ENCODE results near the gene FAM222B.

The FAM222B gene

DNA sequence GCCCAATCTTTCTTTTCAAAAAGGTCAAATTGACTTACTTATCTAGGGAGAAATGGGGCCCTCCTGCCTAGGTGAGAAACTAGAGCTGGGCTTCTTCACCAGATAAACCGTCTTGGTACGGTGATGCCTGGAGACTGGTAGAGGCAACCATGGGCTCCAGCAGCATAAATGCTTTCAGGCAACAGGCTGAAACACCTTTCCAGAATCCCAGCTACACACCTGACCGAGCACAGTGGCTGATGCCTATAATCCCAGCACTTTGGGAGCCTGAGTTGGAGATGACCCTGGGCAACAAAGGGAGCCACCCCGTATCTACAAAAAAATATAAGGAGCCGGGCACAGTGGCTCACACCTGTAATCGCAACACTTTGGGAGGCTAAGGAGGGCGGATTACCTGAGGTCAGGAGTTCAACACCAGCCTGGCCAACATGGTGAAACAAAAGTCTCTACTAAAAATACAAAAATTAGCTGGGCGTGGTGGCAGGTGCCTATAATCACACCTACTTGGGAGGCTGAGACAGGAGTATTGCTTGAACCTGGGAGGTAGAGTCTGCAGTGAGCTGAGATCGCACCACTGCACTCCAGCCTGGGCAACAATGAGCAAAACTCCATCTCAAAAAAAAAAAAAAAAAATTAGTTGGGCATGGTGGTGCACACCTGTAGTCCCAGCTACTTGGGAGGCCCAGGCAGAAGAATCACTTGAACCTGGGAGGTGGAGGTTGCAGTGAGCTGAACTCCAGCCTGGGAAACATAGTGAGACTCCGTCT is 90.8 kb downstream of the FAM222B start:
- TF ChIP-seq, protein P1, sequence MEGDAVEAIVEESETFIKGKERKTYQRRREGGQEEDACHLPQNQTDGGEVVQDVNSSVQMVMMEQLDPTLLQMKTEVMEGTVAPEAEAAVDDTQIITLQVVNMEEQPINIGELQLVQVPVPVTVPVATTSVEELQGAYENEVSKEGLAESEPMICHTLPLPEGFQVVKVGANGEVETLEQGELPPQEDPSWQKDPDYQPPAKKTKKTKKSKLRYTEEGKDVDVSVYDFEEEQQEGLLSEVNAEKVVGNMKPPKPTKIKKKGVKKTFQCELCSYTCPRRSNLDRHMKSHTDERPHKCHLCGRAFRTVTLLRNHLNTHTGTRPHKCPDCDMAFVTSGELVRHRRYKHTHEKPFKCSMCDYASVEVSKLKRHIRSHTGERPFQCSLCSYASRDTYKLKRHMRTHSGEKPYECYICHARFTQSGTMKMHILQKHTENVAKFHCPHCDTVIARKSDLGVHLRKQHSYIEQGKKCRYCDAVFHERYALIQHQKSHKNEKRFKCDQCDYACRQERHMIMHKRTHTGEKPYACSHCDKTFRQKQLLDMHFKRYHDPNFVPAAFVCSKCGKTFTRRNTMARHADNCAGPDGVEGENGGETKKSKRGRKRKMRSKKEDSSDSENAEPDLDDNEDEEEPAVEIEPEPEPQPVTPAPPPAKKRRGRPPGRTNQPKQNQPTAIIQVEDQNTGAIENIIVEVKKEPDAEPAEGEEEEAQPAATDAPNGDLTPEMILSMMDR (IDR thresholded peaks at IDR 0.05), result no peak
- TF ChIP-seq ZFX (IDR thresholded peaks at IDR 0.05; ENCODE audit: borderline replicate concordance), result no peak
- peak overlapping the region; percentile 96 for H3K27ac ChIP-seq

DNA sequence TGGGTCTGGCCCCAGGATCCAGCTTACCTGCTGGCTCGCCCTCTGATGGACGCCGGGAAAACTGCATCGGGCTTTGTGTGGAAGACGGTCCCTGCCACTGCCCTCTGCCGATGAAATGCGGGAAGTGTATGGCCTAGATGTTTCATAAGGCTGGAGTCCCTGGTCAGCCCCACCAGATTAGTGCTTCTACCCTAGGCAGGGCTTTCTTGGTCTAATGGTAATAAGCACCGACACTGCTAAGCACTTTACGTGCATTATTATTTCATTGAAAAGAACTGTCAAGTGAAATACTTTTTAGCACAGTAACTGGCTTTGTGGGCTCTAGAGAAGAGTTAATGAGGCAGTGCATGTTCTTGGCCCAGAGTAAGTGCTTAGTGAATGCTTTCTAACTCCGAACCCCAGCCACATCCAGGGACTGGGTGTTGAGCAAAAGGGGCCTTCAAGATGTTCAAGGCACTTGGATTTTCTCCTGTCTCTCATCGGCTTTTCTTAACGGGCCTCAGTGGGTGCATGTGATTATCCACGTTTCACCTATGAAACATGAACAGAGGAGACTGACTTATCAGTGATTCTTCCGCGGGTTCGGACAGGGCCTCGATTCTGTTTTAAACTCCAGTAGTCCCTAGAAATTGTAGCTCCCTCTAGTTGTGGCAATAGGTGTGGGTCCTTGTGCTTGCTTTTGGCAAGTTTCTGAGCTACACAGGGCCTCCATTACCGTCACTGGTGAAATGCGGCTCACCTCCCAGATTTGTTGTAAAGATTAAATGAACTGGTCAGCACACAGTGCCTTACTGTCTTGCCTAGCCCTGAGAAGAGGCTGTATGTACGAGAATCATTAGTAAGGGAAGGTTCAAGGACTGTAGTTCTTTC is 92.2 kb downstream of the FAM222B start:
- TF ChIP-seq, protein P1 (IDR thresholded peaks at IDR 0.05), result peak; percentile 99
- TF ChIP-seq ZFX (IDR thresholded peaks at IDR 0.05; ENCODE audit: borderline replicate concordance), result no peak
- H3K27ac ChIP-seq, result peak overlapping the region; percentile 96

DNA sequence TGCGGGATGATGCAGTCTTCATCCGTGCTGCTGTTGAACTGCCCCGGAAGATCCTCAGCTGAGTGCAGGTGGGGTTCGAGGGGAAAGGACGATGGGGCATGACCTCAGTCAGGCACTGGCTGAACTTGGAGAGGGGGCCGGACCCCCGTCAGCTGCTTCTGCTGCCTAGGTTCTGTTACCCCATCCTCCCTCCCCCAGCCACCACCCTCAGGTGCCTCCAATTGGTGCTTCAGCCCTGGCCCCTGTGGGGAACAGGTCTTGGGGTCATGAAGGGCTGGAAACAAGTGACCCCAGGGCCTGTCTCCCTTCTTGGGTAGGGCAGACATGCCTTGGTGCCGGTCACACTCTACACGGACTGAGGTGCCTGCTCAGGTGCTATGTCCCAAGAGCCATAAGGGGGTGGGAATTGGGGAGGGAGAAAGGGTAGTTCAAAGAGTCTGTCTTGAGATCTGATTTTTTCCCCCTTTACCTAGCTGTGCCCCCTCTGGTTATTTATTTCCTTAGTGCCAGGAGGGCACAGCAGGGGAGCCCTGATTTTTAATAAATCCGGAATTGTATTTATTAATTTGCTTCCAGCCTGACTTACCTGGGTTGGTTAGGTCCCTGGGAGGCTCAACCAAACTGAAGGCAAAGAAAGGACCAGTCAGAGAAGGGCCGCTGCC is 92.9 kb downstream of the FAM222B start:
- TF ChIP-seq ZFX (IDR thresholded peaks at IDR 0.05; ENCODE audit: borderline replicate concordance), result no peak
- H3K27ac ChIP-seq, result peak overlapping the region; percentile 96

DNA sequence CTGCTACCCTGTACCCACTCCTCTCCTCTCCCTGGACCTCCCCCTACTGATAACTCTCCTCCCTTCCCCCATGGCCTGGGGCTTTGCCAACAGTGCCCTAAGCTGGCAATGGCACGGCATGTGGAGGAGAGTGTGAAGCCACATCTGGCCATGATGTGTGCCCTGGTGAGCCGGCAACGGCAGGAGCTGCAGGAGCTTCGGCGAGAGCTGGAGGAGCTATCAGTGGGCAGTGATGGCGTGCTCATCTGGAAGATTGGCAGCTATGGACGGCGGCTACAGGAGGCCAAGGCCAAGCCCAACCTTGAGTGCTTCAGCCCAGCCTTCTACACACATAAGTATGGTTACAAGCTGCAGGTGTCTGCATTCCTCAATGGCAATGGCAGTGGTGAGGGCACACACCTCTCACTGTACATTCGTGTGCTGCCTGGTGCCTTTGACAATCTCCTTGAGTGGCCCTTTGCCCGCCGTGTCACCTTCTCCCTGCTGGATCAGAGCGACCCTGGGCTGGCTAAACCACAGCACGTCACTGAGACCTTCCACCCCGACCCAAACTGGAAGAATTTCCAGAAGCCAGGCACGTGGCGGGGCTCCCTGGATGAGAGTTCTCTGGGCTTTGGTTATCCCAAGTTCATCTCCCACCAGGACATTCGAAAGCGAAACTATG is 93.6 kb downstream of the FAM222B start:
- peak overlapping the region; percentile 96 for H3K27ac ChIP-seq
- TF ChIP-seq, protein P1 (IDR thresholded peaks at IDR 0.05), result no peak
- no peak for TF ChIP-seq ZFX (IDR thresholded peaks at IDR 0.05; ENCODE audit: borderline replicate concordance)

DNA sequence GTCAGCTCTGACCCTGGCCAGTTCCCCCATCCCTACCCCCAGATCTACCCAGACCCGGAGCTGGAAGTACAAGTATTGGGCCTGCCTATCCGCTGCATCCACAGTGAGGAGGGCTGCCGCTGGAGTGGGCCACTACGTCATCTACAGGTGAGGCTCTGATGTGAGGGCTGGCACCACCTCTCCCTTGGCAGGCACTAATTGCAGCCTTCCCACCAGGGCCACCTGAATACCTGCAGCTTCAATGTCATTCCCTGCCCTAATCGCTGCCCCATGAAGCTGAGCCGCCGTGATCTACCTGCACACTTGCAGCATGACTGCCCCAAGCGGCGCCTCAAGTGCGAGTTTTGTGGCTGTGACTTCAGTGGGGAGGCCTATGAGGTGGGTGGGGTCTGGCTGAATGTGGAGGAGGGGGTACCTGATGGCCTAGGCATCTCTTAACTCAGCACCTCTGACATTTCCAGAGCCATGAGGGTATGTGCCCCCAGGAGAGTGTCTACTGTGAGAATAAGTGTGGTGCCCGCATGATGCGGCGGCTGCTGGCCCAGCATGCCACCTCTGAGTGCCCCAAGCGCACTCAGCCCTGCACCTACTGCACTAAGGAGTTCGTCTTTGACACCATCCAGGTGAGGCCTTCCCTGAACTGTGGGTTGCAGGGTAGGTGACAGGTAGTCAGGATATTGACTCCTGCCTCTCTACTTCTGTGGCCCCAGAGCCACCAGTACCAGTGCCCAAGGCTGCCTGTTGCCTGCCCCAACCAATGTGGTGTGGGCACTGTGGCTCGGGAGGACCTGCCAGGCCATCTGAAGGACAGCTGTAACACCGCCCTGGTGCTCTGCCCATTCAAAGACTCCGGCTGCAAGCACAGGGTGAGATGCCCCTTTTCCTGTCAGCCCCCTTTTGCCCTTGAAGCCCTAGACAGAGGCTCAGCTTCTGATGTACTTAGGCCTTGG is 94.5 kb downstream of the FAM222B start:
- peak overlapping the region; percentile 96 for H3K27ac ChIP-seq
- TF ChIP-seq, protein P1 (IDR thresholded peaks at IDR 0.05), result no peak
- TF ChIP-seq ZFX (IDR thresholded peaks at IDR 0.05; ENCODE audit: borderline replicate concordance), result no peak

DNA sequence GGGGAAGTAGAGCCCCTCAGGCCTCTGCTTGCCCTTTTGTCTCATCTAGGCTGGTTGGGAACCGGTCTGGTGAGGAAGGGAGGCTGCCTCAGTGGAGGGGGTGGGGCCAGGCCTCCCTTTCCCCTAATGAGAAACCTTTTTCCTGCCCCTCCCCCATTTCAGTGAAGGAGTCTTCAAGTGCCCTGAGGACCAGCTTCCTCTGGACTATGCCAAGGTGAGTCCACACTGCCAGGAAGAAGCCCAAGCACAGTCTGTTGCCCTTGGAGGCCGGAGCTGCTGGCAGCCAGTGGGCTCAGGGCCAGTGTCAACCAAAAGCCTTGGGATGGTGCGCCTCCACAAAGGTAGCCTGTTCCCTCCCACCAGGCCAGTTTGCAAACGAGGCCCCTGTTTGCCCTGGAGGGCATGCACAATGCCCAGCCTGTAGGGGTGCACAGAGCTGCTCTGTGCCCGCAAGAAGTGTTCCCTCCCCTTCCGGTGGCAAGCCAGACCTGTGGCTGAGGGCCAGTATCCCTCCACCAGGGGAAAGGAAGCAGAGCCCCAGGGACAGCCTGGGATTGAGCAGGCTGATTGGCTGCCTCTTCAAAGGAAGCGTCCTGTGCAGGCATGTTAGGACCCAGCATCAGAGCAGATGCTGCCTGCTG is 95.4 kb downstream of the FAM222B start:
- TF ChIP-seq ZFX (IDR thresholded peaks at IDR 0.05; ENCODE audit: borderline replicate concordance), result no peak
- TF ChIP-seq, protein P1 (IDR thresholded peaks at IDR 0.05), result no peak
- peak overlapping the region; percentile 96 for H3K27ac ChIP-seq
